Endothelial cell (in vitro differentiated cells): ENCODE measurements around the gene SLK. TPM values are rescaled to one million over a fixed set of nuclear protein-coding genes. Genes with fewer than 3 reads are reported as not detected.

Source experiments
- DNase-seq: peaks from one replicate; pipeline ENCODE4 v3.0.0; 2021; ENCODE audit warnings: low spot score
- H3K27ac Mint-ChIP-seq: one replicate; pipeline ENCODE4 v1.8.0; 2021; ENCODE audit warnings: mixed read lengths, inconsistent platforms; ENCODE audit not compliant: unreplicated experiment
- H3K27me3 Mint-ChIP-seq: one replicate; pipeline ENCODE4 v1.8.0; 2021; ENCODE audit warnings: mild to moderate bottlenecking, moderate library complexity, mixed read lengths, inconsistent platforms; ENCODE audit not compliant: unreplicated experiment
- H3K36me3 Mint-ChIP-seq: one replicate; pipeline ENCODE4 v1.8.0; 2021; ENCODE audit warnings: mild to moderate bottlenecking, low read depth, mixed read lengths, inconsistent platforms; ENCODE audit not compliant: unreplicated experiment
- H3K4me1 Mint-ChIP-seq: one replicate; pipeline ENCODE4 v1.8.0; 2021; ENCODE audit warnings: mild to moderate bottlenecking, mixed read lengths, inconsistent platforms; ENCODE audit not compliant: unreplicated experiment
- H3K4me3 Mint-ChIP-seq: one replicate; pipeline ENCODE4 v1.8.0; 2021; ENCODE audit warnings: mild to moderate bottlenecking, mixed read lengths, inconsistent platforms; ENCODE audit not compliant: unreplicated experiment
- H3K9me3 Mint-ChIP-seq: one replicate; pipeline ENCODE4 v1.8.0; 2021; ENCODE audit warnings: mixed read lengths, inconsistent platforms; ENCODE audit not compliant: unreplicated experiment
- total RNA-seq: library from RNA; stranded (reverse); fragmentation: NEBNext Ultra II Directional; extraction: Animal tissue kit (Norgen Biotek cat#: 25700); gene quantifications from one replicate; pipeline ENCODE4 v1.2.1, GENCODE V29; 2021; ENCODE audit not compliant: unreplicated experiment
- TF ChIP-seq, protein P1 (sequence below): fragments of 200-600 bp; sonication (generic); IDR thresholded peaks from one replicate; pipeline ENCODE4 v1.5.0; 2021; ENCODE audit warnings: antibody characterized with exemption; ENCODE audit not compliant: unreplicated experiment

The SLK gene
- total RNA-seq, 1 donor from 2014 or later, result 30.8 TPM

DNA sequence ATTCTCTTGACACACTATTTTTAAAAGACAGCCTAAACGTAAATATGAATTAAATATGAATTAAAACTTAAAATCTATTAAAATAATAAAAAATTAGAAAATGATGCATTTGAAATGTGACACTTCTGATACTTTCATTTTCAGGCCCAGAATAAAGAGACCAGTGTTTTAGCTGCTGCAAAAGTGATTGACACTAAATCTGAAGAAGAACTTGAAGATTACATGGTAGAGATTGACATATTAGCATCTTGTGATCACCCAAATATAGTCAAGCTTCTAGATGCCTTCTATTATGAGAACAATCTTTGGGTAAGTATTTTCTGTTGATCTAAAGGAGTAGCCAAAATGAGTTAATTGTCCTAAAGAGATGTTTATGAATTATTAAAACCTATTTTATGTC lies 23.6 kb downstream of the SLK start:
- H3K4me3 Mint-ChIP-seq, result no peak overlapping the region
- TF ChIP-seq, protein P1, sequence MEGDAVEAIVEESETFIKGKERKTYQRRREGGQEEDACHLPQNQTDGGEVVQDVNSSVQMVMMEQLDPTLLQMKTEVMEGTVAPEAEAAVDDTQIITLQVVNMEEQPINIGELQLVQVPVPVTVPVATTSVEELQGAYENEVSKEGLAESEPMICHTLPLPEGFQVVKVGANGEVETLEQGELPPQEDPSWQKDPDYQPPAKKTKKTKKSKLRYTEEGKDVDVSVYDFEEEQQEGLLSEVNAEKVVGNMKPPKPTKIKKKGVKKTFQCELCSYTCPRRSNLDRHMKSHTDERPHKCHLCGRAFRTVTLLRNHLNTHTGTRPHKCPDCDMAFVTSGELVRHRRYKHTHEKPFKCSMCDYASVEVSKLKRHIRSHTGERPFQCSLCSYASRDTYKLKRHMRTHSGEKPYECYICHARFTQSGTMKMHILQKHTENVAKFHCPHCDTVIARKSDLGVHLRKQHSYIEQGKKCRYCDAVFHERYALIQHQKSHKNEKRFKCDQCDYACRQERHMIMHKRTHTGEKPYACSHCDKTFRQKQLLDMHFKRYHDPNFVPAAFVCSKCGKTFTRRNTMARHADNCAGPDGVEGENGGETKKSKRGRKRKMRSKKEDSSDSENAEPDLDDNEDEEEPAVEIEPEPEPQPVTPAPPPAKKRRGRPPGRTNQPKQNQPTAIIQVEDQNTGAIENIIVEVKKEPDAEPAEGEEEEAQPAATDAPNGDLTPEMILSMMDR, result no peak
- H3K9me3 Mint-ChIP-seq, result no peaks in the 10 kb centered on the region
- no peaks in the 10 kb centered on the region for H3K36me3 Mint-ChIP-seq
- H3K27me3 Mint-ChIP-seq, result no peaks in the 10 kb centered on the region
- H3K4me1 Mint-ChIP-seq, result no peaks in the 10 kb centered on the region
- no peak overlapping the region for H3K27ac Mint-ChIP-seq
- no peak for DNase-seq

DNA sequence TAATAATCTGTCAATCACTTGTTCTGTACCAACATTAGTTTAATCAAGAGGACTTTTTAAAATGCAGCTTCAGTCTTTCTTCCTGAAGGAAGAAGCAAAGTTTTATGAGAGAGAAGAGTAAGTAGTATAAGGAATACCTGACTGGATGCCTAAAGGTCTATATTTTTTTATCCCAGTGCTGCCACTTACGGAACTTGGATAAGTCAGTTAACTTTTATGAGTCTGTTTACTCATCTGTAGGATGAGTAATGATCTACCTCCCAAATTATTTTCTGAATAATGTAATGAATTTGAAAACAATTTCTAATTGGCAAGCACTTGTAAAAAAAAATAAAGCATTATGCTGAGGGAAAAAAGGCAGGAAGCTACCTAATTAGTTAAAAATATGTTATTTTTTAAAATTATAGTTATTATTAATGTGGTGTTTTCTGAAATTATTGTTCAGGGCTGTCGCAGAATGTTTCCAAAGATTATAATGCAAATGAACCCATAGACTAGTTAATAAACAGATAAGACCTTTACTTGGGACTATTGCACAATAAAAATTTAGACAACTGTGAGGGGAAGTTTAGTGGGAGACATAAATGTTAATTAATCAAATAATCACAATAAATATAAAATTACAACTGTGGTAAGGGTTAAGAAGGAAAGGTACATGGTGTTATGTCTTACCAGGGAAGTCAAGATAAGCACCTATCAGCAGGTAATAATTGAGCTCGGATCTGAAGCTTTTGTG lies 24.6 kb downstream of the SLK start:
- Mint-ChIP-seq H3K9me3 (no peaks in the 10 kb centered on the region), H3K4me3 (no peak overlapping the region), H3K4me1 (no peaks in the 10 kb centered on the region), H3K27me3 (no peaks in the 10 kb centered on the region), H3K27ac (no peak overlapping the region), H3K36me3 (no peaks in the 10 kb centered on the region)
- DNase-seq, result no peak
- TF ChIP-seq, protein P1, result no peak

DNA sequence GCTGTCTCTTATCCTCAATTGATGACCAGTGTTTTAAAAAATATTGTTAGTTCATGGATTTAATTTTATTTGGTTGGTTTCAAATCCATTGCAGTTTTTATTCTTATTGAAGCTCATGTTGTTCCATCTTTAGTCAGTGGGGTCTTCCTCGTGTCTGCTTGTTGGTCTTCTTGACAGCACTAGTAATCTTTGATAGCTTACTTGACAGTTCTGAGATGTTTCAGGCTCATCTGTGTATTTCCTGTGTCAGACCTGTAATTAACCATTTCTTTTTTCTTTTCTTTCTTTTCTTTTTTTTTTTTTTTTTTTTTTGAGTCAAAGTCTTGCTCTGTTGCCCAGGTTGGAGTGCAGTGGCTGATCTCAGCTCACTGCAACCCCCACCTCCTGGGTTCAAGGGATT lies 28.2 kb downstream of the SLK start:
- no peak for DNase-seq
- Mint-ChIP-seq H3K4me1 (no peaks in the 10 kb centered on the region), H3K9me3 (no peaks in the 10 kb centered on the region), H3K4me3 (no peak overlapping the region), H3K36me3 (no peaks in the 10 kb centered on the region), H3K27me3 (no peaks in the 10 kb centered on the region), H3K27ac (no peak overlapping the region)
- TF ChIP-seq, protein P1, result no peak

DNA sequence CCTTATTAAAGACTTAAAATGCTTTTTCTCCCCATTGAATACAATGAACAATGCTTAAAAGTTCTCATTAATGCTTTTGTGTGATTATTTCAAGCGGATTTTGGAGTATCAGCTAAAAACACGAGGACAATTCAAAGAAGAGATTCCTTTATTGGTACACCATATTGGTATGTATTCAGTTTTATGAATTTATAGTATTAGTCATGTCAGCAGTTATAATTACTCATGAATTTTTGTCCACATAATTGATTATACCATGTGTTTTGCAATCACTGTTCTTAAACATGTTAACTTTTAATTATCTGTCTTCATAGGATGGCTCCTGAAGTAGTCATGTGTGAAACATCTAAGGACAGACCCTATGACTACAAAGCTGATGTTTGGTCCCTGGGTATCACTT lies 31.9 kb downstream of the SLK start:
- Mint-ChIP-seq H3K4me1 (no peaks in the 10 kb centered on the region), H3K9me3 (no peaks in the 10 kb centered on the region), H3K4me3 (no peak overlapping the region), H3K27ac (no peak overlapping the region), H3K27me3 (no peaks in the 10 kb centered on the region), H3K36me3 (peaks cover 5% of the 10 kb centered on the region)
- DNase-seq, result no peak
- TF ChIP-seq, protein P1, result no peak

DNA sequence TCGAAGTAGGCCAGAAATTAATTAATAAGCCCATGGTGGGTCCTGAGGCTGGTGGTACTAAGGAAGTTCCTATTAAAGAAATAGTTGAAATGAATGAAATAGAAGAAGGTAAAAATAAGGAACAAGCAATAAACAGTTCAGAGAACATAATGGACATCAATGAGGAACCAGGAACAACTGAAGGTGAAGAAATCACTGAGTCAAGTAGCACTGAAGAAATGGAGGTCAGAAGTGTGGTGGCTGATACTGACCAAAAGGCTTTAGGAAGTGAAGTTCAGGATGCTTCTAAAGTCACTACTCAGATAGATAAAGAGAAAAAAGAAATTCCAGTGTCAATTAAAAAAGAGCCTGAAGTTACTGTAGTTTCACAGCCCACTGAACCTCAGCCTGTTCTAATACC lies 36.0 kb downstream of the SLK start:
- no peak for DNase-seq
- TF ChIP-seq, protein P1, result no peak
- Mint-ChIP-seq H3K27ac (no peak overlapping the region), H3K36me3 (peaks cover 5% of the 10 kb centered on the region), H3K9me3 (no peaks in the 10 kb centered on the region), H3K4me3 (no peak overlapping the region), H3K4me1 (peaks cover 4% of the 10 kb centered on the region), H3K27me3 (no peaks in the 10 kb centered on the region)
